Activated CD8-positive, alpha-beta memory T cell treated with anti-CD3 and anti-CD28 coated beads, Interleukin-2, amount 10 ng/mL, durations not matched to agents 7 days and 5 days (primary cell): ENCODE data around the gene YPEL3. TPM values are rescaled to one million over a fixed set of nuclear protein-coding genes. Genes with fewer than 3 reads are reported as not detected.

ENCODE experiments used
- ATAC-seq: fragments of 150-1000 bp; cut with Tn5 transposase; one replicate; pipeline ENCODE4 v1.10.0; 2021; ENCODE audit warnings: moderate library complexity
- CTCF ChIA-PET: fragments of 350-600 bp; sonication (Branson Sonifier 250); formaldehyde crosslinking; loops from one replicate; lab custom pipeline; 2021; ENCODE audit warnings: antibody characterized with exemption; lab: Charles Lee
- DNase-seq: peaks from one replicate; pipeline ENCODE4 v3.0.0-alpha.2; 2020
- H3K27ac Mint-ChIP-seq: one replicate; pipeline ENCODE4 v1.8.0; 2021; ENCODE audit warnings: mild to moderate bottlenecking, mixed read lengths
- H3K27me3 Mint-ChIP-seq: one replicate; pipeline ENCODE4 v1.8.0; 2021; ENCODE audit warnings: mixed read lengths
- H3K36me3 Mint-ChIP-seq: one replicate; pipeline ENCODE4 v1.8.0; 2021; ENCODE audit warnings: mild to moderate bottlenecking, mixed read lengths
- H3K4me1 Mint-ChIP-seq: one replicate; pipeline ENCODE4 v1.8.0; 2021; ENCODE audit warnings: mixed read lengths
- H3K4me3 Mint-ChIP-seq: one replicate; pipeline ENCODE4 v1.8.0; 2021; ENCODE audit warnings: mild to moderate bottlenecking, moderate library complexity, mixed read lengths
- H3K9me3 Mint-ChIP-seq: one replicate; pipeline ENCODE4 v1.8.0; 2022; ENCODE audit warnings: low read depth, mixed read lengths
- total RNA-seq, 2 experiments: library from RNA; stranded (reverse); gene quantifications; one replicate each; pipeline ENCODE4 v1.2.3, GENCODE V29; 2021

The YPEL3 gene
- total RNA-seq, 2 experiments from 2014 or later: 47.2 to 47.8 TPM

DNA sequence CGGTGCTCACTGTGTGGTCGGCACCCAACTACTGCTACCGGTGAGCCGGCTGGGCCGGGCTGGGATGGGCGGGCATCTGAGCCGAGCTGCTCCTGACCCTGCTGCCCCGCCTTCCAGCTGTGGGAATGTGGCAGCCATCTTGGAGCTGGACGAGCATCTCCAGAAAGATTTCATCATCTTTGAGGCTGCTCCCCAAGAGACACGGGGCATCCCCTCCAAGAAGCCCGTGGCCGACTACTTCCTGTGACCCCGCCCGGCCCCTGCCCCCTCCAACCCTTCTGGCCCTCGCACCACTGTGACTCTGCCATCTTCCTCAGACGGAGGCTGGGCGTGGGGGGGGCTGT lies 11.2 kb downstream of the YPEL3 start:
- no peak for ATAC-seq
- CTCF ChIA-PET: interaction anchor here (0.9 kb wide), 1 partner anchor 24 kb away, joined by 3 read pairs; no protein-coding TSS in a partner anchor
- no peaks in the 10 kb centered on the region for H3K27me3 Mint-ChIP-seq
- no peak for DNase-seq
- H3K4me1 Mint-ChIP-seq: peaks cover 6% of the 10 kb centered on the region
- H3K4me3 Mint-ChIP-seq: no peak overlapping the region
- H3K27ac Mint-ChIP-seq: no peak overlapping the region
- no peaks in the 10 kb centered on the region for H3K9me3 Mint-ChIP-seq
- H3K36me3 Mint-ChIP-seq: peaks cover 36% of the 10 kb centered on the region

DNA sequence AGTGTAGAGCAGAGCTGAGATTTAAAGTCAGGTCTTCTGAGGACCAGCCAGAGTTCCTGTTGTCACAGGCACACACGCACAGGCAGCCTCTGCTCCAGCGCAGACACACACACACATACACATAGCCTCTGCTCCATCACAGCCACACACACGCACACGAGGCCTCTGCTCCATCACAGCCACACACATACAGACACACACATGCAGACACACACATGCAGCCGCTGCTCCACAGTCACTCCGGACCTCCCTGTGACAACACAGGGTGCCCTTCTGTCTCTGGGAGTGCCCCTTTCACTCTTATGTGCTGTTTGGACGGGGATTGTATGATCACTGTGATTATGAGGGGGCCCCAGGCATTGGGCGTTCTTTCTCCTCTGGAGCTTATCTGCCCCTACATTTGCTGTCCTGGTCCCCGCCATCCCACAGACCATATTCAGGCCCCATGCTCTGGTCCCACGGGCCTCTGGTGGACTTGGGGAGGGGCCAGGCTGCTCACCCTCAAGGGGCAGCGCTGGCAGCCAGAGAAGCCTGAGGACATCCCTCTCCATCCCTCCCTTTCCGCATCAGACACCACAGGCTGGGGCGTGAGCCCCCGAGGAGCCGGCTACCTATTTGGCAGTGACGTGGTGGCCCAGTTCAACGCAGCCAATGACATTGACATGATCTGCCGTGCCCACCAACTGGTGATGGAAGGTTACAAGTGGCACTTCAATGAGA lies 11.8 kb downstream of the YPEL3 start:
- Mint-ChIP-seq H3K4me1 (peaks cover 5% of the 10 kb centered on the region), H3K36me3 (peaks cover 42% of the 10 kb centered on the region), H3K9me3 (no peaks in the 10 kb centered on the region), H3K27ac (peak overlapping the region; percentile 5), H3K27me3 (no peaks in the 10 kb centered on the region), H3K4me3 (no peak overlapping the region)
- DNase-seq (no peak), ATAC-seq (no peak)
- CTCF ChIA-PET: interaction anchor here (0.9 kb wide), 1 partner anchor 23 kb away, joined by 3 read pairs; no protein-coding TSS in a partner anchor

DNA sequence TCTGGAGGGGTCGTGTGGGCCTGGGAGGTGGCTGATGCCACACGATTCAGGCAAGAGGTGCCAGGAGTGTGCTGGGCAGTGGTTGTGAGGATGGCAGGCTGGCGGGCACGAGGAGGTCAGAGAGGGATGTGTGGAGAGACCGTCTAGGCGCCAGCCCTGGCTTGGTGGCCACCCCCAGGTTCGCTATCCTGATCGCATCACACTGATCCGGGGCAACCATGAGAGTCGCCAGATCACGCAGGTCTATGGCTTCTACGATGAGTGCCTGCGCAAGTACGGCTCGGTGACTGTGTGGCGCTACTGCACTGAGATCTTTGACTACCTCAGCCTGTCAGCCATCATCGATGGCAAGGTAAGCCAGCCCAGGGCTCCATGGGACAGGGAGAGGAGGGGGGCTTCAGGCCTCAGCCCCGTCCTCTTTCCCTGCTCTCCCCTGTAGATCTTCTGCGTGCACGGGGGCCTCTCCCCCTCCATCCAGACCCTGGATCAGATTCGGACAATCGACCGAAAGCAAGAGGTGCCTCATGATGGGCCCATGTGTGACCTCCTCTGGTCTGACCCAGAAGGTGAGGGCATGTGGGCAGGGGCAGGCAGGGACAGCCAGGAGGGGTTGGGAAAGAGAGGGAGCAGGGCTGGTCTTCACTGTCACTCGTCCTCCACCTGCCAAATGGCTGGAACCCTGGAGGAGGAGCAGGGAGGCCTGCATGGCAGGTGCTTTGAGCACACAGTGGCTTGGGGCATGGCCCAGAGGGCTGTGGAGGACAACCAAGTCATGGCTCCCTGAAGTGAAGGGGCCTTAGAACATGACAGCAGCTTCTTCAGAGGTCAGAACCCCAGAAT lies 12.6 kb downstream of the YPEL3 start:
- Mint-ChIP-seq H3K36me3 (peaks cover 46% of the 10 kb centered on the region), H3K27me3 (no peaks in the 10 kb centered on the region), H3K4me1 (peaks cover 6% of the 10 kb centered on the region), H3K4me3 (no peak overlapping the region), H3K27ac (no peak overlapping the region), H3K9me3 (no peaks in the 10 kb centered on the region)
- CTCF ChIA-PET: interaction anchor here (7.5 kb wide), 1 partner anchor 8 kb away, joined by 82 read pairs; the partner anchor contains the start of gene TBX6
- ATAC-seq (no peak), DNase-seq (no peak)

DNA sequence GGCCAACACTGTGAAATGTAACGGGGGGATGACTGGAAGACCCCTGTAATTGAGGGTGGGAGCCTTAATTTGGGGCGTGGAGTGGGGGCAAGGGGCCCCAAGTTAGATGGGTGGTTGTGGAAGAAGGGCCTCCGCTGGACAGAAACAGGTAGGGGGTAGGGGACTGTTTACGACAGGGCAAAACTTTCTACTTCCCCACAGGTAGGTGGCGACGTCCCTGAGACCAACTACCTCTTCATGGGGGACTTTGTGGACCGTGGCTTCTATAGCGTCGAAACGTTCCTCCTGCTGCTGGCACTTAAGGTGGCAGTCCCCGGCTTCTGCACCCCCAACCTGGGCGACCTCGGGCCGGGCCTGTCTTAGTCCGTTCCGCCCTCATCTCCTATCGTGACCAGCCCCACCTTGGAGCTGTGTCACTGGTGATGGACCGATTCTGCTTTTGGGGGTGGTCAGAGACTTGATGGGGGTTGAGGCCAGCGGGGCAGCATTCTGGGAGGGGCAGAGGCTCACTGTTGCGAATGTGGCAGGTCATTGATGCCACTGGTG lies 13.4 kb downstream of the YPEL3 start:
- Mint-ChIP-seq H3K27me3 (no peaks in the 10 kb centered on the region), H3K36me3 (peaks cover 52% of the 10 kb centered on the region), H3K27ac (no peak overlapping the region), H3K4me1 (peaks cover 15% of the 10 kb centered on the region), H3K4me3 (no peak overlapping the region), H3K9me3 (no peaks in the 10 kb centered on the region)
- no peak for DNase-seq
- CTCF ChIA-PET: interaction anchor here (0.7 to 7.5 kb wide), 3 partner anchors 8 to 22 kb away, joined by 3 to 82 read pairs (median 3); partner anchors contain the start of genes ALDOA and TBX6
- no peak for ATAC-seq

DNA sequence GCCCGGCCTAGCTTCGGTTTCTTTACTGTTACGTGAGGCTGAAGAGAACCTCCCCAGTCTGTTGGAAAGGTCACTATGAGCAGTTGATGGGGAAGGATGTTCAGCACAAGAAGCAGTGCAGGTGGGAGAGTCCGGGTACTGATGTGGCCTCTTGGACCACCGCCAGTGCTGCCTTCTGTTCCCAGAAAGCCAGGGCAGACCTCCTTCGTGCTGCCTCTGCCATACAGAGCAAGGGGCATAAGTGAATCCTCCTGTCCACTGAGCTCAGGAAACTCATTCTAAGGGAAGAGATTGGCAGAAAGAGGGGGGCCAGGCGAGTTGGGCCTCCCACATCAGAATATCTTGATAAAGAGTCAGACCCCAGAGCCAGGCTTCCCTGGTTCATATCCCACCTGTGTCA lies 16.5 kb downstream of the YPEL3 start:
- DNase-seq: no peak
- Mint-ChIP-seq H3K27me3 (no peaks in the 10 kb centered on the region), H3K36me3 (peaks cover 56% of the 10 kb centered on the region), H3K4me1 (peaks cover 35% of the 10 kb centered on the region), H3K9me3 (no peaks in the 10 kb centered on the region), H3K4me3 (no peak overlapping the region), H3K27ac (no peak overlapping the region)
- no peak for ATAC-seq
- CTCF ChIA-PET: interaction anchor here (0.9 to 7.5 kb wide), 4 partner anchors 12 to 33 kb away, joined by 3 to 82 read pairs (median 4); partner anchors contain the start of genes ALDOA and TBX6

DNA sequence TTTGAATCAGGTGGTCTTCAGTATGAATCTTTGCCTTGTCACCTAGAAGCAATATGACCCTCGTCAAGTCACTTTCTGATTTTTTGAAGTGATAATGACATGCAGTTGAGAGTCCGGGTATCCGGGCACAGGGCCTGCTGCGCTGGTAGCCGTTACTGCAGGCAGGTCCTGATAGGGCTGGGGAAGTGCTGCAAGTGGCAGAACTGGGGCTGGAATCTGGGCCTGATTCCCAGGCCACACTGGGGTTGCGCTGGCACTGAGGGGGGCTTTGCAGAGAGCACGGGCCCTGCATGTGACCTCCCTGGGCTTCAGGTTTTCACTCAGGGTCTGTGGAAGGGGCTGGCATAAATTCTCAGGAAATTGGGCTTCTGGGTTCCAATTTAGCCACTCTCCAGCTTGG lies 17.3 kb downstream of the YPEL3 start:
- peaks cover 54% of the 10 kb centered on the region for H3K36me3 Mint-ChIP-seq
- H3K4me3 Mint-ChIP-seq: no peak overlapping the region
- peaks cover 34% of the 10 kb centered on the region for H3K4me1 Mint-ChIP-seq
- CTCF ChIA-PET: interaction anchor here (1.2 to 7.5 kb wide), 2 partner anchors 12 to 33 kb away, joined by 4 to 82 read pairs; partner anchors contain the start of gene TBX6
- H3K27ac Mint-ChIP-seq: no peak overlapping the region
- ATAC-seq (no peak), DNase-seq (no peak)
- H3K27me3 Mint-ChIP-seq: no peaks in the 10 kb centered on the region
- H3K9me3 Mint-ChIP-seq: no peaks in the 10 kb centered on the region

DNA sequence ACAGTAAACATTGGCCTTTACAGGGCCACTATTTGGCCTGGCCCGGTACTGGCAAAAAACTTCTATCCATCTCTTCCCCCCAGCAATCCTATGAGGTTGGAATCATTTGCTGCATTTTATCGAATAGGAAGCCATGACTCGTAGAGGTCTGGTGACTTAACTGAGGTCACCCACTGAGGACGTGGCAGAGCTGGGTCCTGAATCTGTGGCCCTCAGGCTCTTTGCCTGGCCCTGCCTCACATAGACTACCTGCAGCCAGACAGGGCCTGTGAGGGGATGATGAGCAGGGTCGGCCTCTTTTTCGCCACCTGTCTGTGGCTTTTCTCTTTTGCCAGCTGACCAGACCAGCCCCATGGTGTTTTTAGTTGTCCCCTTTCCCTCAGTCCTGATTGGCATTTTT lies 18.4 kb downstream of the YPEL3 start:
- CTCF ChIA-PET: interaction anchor here (1.5 to 7.5 kb wide), 2 partner anchors 13 to 23 kb away, joined by 5 to 82 read pairs; partner anchors contain the start of gene TBX6
- peak overlapping the region; percentile 6 for H3K27ac Mint-ChIP-seq
- H3K4me1 Mint-ChIP-seq: peaks cover 35% of the 10 kb centered on the region
- H3K27me3 Mint-ChIP-seq: no peaks in the 10 kb centered on the region
- H3K9me3 Mint-ChIP-seq: no peaks in the 10 kb centered on the region
- H3K4me3 Mint-ChIP-seq: peak overlapping the region; percentile 85
- peaks cover 48% of the 10 kb centered on the region for H3K36me3 Mint-ChIP-seq
- ATAC-seq: no peak
- no peak for DNase-seq

DNA sequence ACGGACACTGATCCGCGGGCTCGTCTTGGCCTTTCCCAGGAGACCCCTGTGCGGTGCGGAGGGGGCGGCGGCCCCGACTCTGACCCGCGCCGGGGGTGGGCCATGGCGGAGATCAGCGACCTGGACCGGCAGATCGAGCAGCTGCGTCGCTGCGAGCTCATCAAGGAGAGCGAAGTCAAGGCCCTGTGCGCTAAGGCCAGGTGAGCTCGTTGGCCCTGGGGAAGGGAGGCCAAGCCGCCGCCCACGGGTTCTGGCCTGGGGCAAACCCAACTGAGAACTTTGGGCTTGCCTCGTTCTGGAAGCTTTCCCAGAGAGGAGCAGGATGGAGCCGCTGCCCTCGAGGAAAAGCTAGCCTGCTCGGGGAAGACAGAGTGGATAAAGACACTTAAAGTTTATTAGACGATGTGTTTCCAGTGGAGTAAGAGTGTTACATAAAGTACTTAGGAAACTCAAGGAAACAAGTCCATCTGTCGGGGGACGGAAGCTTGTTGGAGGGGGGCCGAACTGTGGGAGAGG lies 19.7 kb downstream of the YPEL3 start:
- peak overlapping the region; percentile 85 for H3K4me3 Mint-ChIP-seq
- peak overlapping the region; percentile 87 for H3K27ac Mint-ChIP-seq
- H3K36me3 Mint-ChIP-seq: peaks cover 47% of the 10 kb centered on the region
- ATAC-seq: peak; percentile 40
- H3K4me1 Mint-ChIP-seq: peaks cover 37% of the 10 kb centered on the region
- no peak for DNase-seq
- H3K27me3 Mint-ChIP-seq: no peaks in the 10 kb centered on the region
- CTCF ChIA-PET: interaction anchor here (0.8 to 7.5 kb wide), 5 partner anchors 10 to 67 kb away, joined by 3 to 82 read pairs (median 5); partner anchors contain the start of genes ALDOA and TBX6
- no peaks in the 10 kb centered on the region for H3K9me3 Mint-ChIP-seq

DNA sequence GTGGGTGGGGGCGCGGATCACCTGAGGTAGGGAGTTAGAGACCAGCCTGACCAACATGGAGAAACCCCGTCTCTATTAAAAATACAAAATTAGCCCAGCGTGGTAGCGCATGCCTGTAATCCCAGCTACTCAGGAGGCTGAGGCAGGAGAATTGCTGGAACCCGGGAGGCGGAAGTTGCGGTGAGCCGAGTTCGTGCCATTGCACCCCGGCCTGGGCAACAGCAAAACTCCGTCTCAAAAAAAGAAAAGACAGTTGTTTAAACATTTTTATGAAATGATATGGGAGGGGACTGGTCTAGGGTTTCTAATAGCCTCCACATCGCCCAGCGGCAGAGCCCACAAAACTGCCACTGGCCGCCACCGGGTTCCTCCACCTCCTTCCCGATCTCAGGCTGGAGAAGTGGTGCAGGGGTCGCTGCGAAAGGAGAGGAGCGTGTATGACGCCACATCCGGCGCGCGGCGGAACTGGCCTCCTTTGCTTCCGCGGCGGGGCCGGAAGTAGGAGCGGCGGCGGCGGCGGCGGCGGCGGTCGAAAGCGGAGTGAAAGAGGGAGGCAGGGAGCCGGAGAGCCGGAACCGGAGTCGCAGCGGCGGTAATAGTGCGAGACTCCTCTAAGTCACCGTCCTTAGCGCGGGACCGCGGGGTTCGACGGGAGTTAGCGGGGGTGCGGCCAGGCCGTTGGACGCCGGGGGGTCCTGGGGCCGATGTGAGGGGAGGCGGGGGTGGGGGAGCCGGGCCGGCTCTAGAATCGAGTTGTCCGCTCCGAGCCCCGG lies 20.3 kb downstream of the YPEL3 start, which contains the start of gene PPP4C:
PPP4C (plus strand) TSS at position 492 of the 773 bp plus-strand sequence. CDS start 384 bp downstream, outside the sequence.
- H3K9me3 Mint-ChIP-seq: no peaks in the 10 kb centered on the region
- CTCF ChIA-PET: interaction anchor here (1.2 to 7.5 kb wide), 6 partner anchors 10 to 67 kb away, joined by 4 to 82 read pairs (median 6); partner anchors contain the start of genes ALDOA and TBX6
- H3K4me3 Mint-ChIP-seq: peak within 1 kb of the TSS; percentile 85
- no peaks in the 10 kb centered on the region for H3K27me3 Mint-ChIP-seq
- peaks cover 37% of the 10 kb centered on the region for H3K4me1 Mint-ChIP-seq
- DNase-seq (peak; percentile 95), ATAC-seq (peak; percentile 90)
- peaks cover 45% of the 10 kb centered on the region for H3K36me3 Mint-ChIP-seq
- H3K27ac Mint-ChIP-seq: peak within 1 kb of the TSS; percentile 87

DNA sequence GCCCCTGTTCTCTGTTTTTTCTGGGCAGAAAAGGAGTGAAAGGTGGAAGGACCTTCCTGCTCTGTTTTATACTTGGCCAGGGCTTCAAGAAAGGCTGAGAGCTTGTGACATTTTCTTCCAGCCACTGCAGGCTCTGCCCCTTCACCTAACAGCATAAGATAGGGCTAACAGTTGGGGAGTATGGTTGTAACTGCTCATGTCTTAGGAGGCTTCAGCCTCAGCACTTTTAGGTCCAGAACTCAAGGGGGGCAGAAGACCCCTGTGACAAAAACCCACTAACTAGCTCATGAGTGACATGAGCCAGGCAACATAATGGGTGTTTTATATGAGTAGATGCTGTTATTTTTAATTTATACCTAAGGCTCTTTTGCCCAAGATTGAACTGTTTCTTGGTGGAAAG lies 25.5 kb downstream of the YPEL3 start:
- DNase-seq (no peak), ATAC-seq (no peak)
- Mint-ChIP-seq H3K27me3 (no peaks in the 10 kb centered on the region), H3K27ac (no peak overlapping the region), H3K36me3 (peaks cover 63% of the 10 kb centered on the region), H3K4me3 (no peak overlapping the region), H3K4me1 (peaks cover 48% of the 10 kb centered on the region), H3K9me3 (no peaks in the 10 kb centered on the region)
- CTCF ChIA-PET: interaction anchor here (1.1 to 10.1 kb wide), 2 partner anchors 22 to 85 kb away, joined by 4 to 107 read pairs; partner anchors contain the start of gene TBX6

DNA sequence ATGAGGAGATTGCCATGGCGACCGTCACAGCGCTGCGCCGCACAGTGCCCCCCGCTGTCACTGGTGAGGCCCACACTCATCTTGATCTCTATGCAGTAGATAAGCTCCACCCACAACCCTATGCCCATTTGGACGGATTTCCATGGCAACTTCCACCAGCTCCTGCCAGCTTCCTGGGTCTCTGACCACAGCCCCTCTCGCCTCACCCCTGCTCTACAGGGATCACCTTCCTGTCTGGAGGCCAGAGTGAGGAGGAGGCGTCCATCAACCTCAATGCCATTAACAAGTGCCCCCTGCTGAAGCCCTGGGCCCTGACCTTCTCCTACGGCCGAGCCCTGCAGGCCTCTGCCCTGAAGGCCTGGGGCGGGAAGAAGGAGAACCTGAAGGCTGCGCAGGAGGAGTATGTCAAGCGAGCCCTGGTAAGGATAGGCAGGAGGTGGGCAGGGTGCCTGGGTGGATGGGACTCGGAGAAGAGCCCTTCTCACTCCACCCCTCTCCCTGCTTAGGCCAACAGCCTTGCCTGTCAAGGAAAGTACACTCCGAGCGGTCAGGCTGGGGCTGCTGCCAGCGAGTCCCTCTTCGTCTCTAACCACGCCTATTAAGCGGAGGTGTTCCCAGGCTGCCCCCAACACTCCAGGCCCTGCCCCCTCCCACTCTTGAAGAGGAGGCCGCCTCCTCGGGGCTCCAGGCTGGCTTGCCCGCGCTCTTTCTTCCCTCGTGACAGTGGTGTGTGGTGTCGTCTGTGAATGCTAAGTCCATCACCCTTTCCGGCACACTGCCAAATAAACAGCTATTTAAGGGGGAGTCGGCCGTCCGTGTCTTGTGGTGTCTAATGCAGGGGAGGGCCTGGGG lies 26.2 kb downstream of the YPEL3 start:
- H3K4me1 Mint-ChIP-seq: peaks cover 45% of the 10 kb centered on the region
- no peak overlapping the region for H3K4me3 Mint-ChIP-seq
- ATAC-seq: no peak
- H3K36me3 Mint-ChIP-seq: peaks cover 67% of the 10 kb centered on the region
- peak overlapping the region; percentile 53 for H3K27ac Mint-ChIP-seq
- CTCF ChIA-PET: interaction anchor here (1.1 to 10.1 kb wide), 2 partner anchors 22 to 86 kb away, joined by 4 to 107 read pairs; partner anchors contain the start of gene TBX6
- DNase-seq: no peak
- H3K27me3 Mint-ChIP-seq: no peaks in the 10 kb centered on the region
- no peaks in the 10 kb centered on the region for H3K9me3 Mint-ChIP-seq
